Measurements from ENCODE around the gene TMEM41B. TPM values are rescaled to one million over a fixed set of nuclear protein-coding genes. Genes with fewer than 3 reads are reported as not detected.
"Not testable (repeated sequence)": the region's sequence is repeated elsewhere in the genome, so short reads cannot be mapped to it uniquely, and the experiment has no call there.

TMEM41B gene
- total RNA-seq, 1 experiment from 2014 or later = 55.1 TPM

DNA sequence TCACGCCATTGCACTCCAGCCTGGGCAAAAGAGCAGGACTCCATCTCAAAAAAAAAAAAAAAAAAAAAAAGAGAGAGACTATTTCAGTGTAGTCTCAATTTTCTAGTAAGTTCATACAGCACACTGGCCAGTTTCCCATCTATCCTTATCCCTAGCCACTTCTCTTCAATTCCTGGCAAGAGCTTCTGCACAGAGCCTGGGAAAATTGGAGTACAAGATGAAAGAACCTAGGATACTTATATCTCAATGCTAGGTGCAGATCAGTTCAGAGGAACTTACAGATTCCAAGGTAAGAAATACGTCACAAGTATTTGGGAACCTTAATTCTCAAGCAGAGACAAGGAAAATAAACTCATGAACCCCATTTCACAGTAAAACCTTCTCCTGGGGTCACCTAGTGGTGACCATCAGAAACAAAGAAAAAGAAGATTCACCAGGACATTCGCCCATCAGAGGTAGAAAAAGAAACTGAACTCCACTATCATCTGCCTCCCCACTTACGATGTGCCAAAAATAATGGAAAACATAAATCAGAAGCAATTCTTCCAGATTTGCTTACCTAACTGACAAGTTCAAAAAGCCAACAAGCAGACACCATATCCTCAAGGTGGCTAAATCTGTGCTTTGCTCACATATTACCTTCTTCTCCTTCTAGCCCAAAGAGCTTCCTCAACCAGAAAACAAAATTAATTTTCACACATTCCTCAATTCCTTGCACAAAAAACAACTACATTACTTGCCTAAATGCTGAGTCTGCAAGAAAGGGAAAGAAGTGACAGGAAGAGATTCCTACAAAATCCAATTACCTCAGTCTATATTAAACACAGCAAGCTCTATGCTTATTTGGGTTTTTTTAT, 54.2 kb downstream of the TMEM41B start:
- Histone ChIP-seq H3K27ac (ENCODE audit: low read depth, low read length, poor library complexity, severe bottlenecking) (peak overlapping the region; percentile 35), H3K27me3 (replicated peaks; ENCODE audit: insufficient read depth, low read depth, low read length, poor library complexity) (no peaks in the 10 kb centered on the region), H3K36me3 (ENCODE audit: insufficient read depth, low read length, poor library complexity, severe bottlenecking) (no peaks in the 10 kb centered on the region), H3K4me1 (ENCODE audit: insufficient read depth, low read length, poor library complexity, severe bottlenecking) (peaks cover 25% of the 10 kb centered on the region), H3K4me3 (ENCODE audit: low read depth, low read length, poor library complexity, severe bottlenecking) (no peak overlapping the region), H3K9me3 (ENCODE audit: low read depth, low read length, poor library complexity, severe bottlenecking) (no peaks in the 10 kb centered on the region)
- TF ChIP-seq, protein P1, sequence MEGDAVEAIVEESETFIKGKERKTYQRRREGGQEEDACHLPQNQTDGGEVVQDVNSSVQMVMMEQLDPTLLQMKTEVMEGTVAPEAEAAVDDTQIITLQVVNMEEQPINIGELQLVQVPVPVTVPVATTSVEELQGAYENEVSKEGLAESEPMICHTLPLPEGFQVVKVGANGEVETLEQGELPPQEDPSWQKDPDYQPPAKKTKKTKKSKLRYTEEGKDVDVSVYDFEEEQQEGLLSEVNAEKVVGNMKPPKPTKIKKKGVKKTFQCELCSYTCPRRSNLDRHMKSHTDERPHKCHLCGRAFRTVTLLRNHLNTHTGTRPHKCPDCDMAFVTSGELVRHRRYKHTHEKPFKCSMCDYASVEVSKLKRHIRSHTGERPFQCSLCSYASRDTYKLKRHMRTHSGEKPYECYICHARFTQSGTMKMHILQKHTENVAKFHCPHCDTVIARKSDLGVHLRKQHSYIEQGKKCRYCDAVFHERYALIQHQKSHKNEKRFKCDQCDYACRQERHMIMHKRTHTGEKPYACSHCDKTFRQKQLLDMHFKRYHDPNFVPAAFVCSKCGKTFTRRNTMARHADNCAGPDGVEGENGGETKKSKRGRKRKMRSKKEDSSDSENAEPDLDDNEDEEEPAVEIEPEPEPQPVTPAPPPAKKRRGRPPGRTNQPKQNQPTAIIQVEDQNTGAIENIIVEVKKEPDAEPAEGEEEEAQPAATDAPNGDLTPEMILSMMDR (conservative IDR thresholded peaks at IDR 0.05; ENCODE audit: low read depth, low read length) = no peak; the same call in 1 of the 2 replicates
- no peak for TF ChIP-seq EZH2 (IDR thresholded peaks at IDR 0.05; ENCODE audit: borderline replicate concordance, low read depth, low read length, poor library complexity, severe bottlenecking)
- peak; percentile 19 for DNase-seq (ENCODE audit: low spot score)
- intact Hi-C loops (cut with micrococcal nuclease; ENCODE audit: unreplicated experiment) = no loop called here
- no TSS peak for BruUV-seq (replicated peaks)
- POLR2A ChIA-PET (ENCODE audit: low non-redundant PET) = no interaction called here
- CTCF ChIA-PET = no interaction called here

DNA sequence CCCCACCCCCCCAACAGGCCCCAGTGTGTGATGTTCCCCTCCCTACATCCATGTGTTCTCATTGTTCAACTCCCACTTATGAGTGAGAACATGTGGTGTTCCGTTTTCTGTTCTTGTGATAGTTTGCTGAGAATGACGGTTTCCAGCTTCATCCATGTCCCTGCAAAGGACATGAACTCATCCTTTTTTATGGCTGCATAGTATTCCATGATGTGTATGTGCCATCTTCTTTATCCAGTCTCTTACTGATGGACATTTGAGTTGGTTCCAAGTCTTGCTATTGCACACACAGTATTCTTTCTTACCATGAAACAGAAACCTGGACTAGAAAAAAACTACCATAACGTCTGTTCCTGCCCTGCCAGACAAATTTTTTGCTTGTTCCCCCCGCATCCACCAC, 56.1 kb downstream of the TMEM41B start:
- intact Hi-C loops (cut with micrococcal nuclease; ENCODE audit: unreplicated experiment); H3K27me3 ChIP-seq (replicated peaks; ENCODE audit: insufficient read depth, low read depth, low read length, poor library complexity); CTCF ChIA-PET; POLR2A ChIA-PET (ENCODE audit: low non-redundant PET); H3K4me3 ChIP-seq (ENCODE audit: low read depth, low read length, poor library complexity, severe bottlenecking); H3K9me3 ChIP-seq (ENCODE audit: low read depth, low read length, poor library complexity, severe bottlenecking); BruUV-seq (replicated peaks); H3K36me3 ChIP-seq (ENCODE audit: insufficient read depth, low read length, poor library complexity, severe bottlenecking); DNase-seq (ENCODE audit: low spot score); H3K27ac ChIP-seq (ENCODE audit: low read depth, low read length, poor library complexity, severe bottlenecking): not testable (repeated sequence)
- H3K4me1 ChIP-seq (ENCODE audit: insufficient read depth, low read length, poor library complexity, severe bottlenecking) = peaks cover 25% of the 10 kb centered on the region

DNA sequence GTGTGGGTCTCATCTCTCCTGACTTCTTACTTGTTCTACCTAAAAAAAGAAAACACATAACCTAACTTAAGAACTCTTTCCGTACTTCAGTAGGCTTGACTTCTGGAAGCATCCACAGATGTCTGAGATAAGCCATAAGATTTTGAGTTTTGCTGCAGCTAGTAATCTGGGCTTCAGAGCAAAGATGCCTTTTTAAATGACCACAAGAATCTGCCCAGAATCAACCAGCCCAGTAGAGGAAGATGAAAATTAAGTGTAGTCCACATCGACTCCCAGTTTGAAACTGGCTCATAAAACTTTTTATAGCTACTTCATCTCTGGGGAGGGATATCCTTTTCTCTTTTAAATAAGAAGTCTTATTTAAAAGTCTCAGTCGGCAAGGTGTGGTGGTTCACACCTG, 60.0 kb downstream of the TMEM41B start:
- no peak for DNase-seq (ENCODE audit: low spot score)
- TF ChIP-seq, protein P1 (conservative IDR thresholded peaks at IDR 0.05; ENCODE audit: low read depth, low read length) = no peak
- no peak for TF ChIP-seq EZH2 (IDR thresholded peaks at IDR 0.05; ENCODE audit: borderline replicate concordance, low read depth, low read length, poor library complexity, severe bottlenecking)
- ChIA-PET POLR2A (ENCODE audit: low non-redundant PET) (no interaction called here), CTCF (no interaction called here)
- Histone ChIP-seq H3K27me3 (replicated peaks; ENCODE audit: insufficient read depth, low read depth, low read length, poor library complexity) (no peaks in the 10 kb centered on the region), H3K27ac (ENCODE audit: low read depth, low read length, poor library complexity, severe bottlenecking) (no peak overlapping the region), H3K9me3 (ENCODE audit: low read depth, low read length, poor library complexity, severe bottlenecking) (no peaks in the 10 kb centered on the region), H3K36me3 (ENCODE audit: insufficient read depth, low read length, poor library complexity, severe bottlenecking) (no peaks in the 10 kb centered on the region), H3K4me3 (ENCODE audit: low read depth, low read length, poor library complexity, severe bottlenecking) (no peak overlapping the region), H3K4me1 (ENCODE audit: insufficient read depth, low read length, poor library complexity, severe bottlenecking) (peaks cover 3% of the 10 kb centered on the region)
- intact Hi-C loops (cut with micrococcal nuclease; ENCODE audit: unreplicated experiment) = no loop called here
- BruUV-seq (replicated peaks) = no TSS peak

DNA sequence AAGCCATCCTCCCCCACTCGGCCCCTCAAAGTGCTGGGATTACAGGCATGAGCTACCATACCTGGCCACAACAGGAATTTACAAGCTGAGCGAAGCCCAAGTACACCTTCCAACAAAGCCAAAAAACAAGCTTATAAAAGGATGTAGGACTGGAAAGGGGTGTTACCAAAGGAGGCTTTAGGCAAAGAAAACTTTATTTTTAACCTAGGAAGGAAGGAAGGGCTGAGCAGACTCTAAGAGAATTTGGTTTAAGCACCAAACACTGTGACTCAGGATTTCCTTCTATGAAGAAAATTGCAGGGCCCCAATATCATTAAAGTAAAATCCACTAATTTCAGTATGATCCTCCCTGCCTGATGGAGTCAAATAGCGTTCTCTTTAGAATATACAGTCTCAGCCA, 61.3 kb downstream of the TMEM41B start:
- H3K27ac ChIP-seq (ENCODE audit: low read depth, low read length, poor library complexity, severe bottlenecking) = no peak overlapping the region
- DNase-seq (ENCODE audit: low spot score) = no peak
- H3K36me3 ChIP-seq (ENCODE audit: insufficient read depth, low read length, poor library complexity, severe bottlenecking) = no peaks in the 10 kb centered on the region
- no TSS peak for BruUV-seq (replicated peaks)
- CTCF ChIA-PET = no interaction called here
- TF ChIP-seq, protein P1 (conservative IDR thresholded peaks at IDR 0.05; ENCODE audit: low read depth, low read length) = no peak
- TF ChIP-seq EZH2 (IDR thresholded peaks at IDR 0.05; ENCODE audit: borderline replicate concordance, low read depth, low read length, poor library complexity, severe bottlenecking) = no peak
- POLR2A ChIA-PET (ENCODE audit: low non-redundant PET) = no interaction called here
- no peak overlapping the region for H3K4me3 ChIP-seq (ENCODE audit: low read depth, low read length, poor library complexity, severe bottlenecking)
- no peaks in the 10 kb centered on the region for H3K27me3 ChIP-seq (replicated peaks; ENCODE audit: insufficient read depth, low read depth, low read length, poor library complexity)
- H3K9me3 ChIP-seq (ENCODE audit: low read depth, low read length, poor library complexity, severe bottlenecking) = no peaks in the 10 kb centered on the region
- intact Hi-C loops (cut with micrococcal nuclease; ENCODE audit: unreplicated experiment) = no loop called here
- peaks cover 3% of the 10 kb centered on the region for H3K4me1 ChIP-seq (ENCODE audit: insufficient read depth, low read length, poor library complexity, severe bottlenecking)
